ENCODE data around the gene SMTNL2. TPM values are rescaled to one million over a fixed set of nuclear protein-coding genes. Genes with fewer than 3 reads are reported as not detected.

SMTNL2 gene
- total and polyA plus RNA-seq, 2 of the 4 experiments (the other 2 are of a cell fraction): not detected

DNA sequence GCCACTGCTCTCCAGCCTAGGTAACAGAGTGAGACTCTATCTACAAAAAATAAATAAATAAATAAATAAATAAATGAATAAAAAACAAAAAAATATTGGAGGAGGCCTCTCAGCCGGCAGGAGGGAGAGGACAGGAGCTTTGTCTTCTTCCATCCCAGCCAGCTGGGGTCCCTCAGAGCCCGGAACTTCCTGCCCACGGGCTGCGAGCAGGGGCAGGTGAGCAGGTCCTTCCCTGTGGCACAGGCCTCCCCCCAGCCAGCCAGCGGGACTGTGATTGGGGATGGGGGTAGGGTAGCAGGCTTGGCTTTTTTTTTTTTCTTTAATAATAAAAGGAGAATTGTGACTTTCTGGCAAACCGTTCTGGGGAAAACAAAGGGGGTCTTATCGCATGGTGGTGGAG is 10.1 kb downstream of the SMTNL2 start:
- ATAC-seq (ENCODE audit: low read depth): no peak
- no peaks in the 10 kb centered on the region for H3K36me3 ChIP-seq (ENCODE audit: control insufficient read depth, insufficient read depth, low read length)
- no peak overlapping the region for H3K27ac ChIP-seq (ENCODE audit: insufficient read depth, low read length)
- H3K79me1 ChIP-seq (ENCODE audit: low read depth in 1 of 2, low read length in 2 of 2): no peaks in the 10 kb centered on the region
- H2AFZ ChIP-seq (replicated peaks; ENCODE audit: low read length, poor library complexity): no peak overlapping the region
- H2AK5ac ChIP-seq (ENCODE audit: low read depth, low read length): no peak overlapping the region
- H3K27me3 ChIP-seq (ENCODE audit: control insufficient read depth, insufficient read depth, low read length): peaks cover 33% of the 10 kb centered on the region
- no peak overlapping the region for H3K56ac ChIP-seq (ENCODE audit: extremely low read depth, insufficient read depth, low read length)
- H3K4me3 ChIP-seq (ENCODE audit: insufficient read depth, low read depth, low read length): no peak overlapping the region
- H2BK15ac ChIP-seq (ENCODE audit: low read depth, low read length): no peak overlapping the region
- no peak overlapping the region for H3K9ac ChIP-seq (ENCODE audit: low read depth, low read length)
- no peak overlapping the region for H4K5ac ChIP-seq (ENCODE audit: low read depth, low read length)
- POLR2A ChIA-PET (ENCODE audit: unreplicated experiment): no interaction called here
- CTCF ChIA-PET: no interaction called here
- H2BK5ac ChIP-seq (ENCODE audit: low read depth, low read length, poor library complexity, severe bottlenecking): no peak overlapping the region
- in situ Hi-C loops (cut with MboI; ENCODE audit: low sequenced_read_pairs) (no loop called here), intact Hi-C loops (cut with micrococcal nuclease) (no loop called here), dilution Hi-C loops (cut with HindIII; ENCODE audit: low sequenced_read_pairs, unreplicated experiment) (no loop called here)
- no peak overlapping the region for H3K4ac ChIP-seq (ENCODE audit: low read depth, low read length)
- H4K20me1 ChIP-seq (ENCODE audit: insufficient read depth, low read length): no peaks in the 10 kb centered on the region
- H3K9me3 ChIP-seq (ENCODE audit: control insufficient read depth, insufficient read depth, low read length): no peaks in the 10 kb centered on the region
- H3K4me1 ChIP-seq (ENCODE audit: control insufficient read depth, insufficient read depth, low read length): peaks cover 11% of the 10 kb centered on the region; the same call in 1 of the 2 replicates
- no peak overlapping the region for H3K23ac ChIP-seq (ENCODE audit: low read depth, low read length)
- H3K9me1 ChIP-seq (ENCODE audit: insufficient read depth, low read length): no peaks in the 10 kb centered on the region; the same call in 1 of the 2 replicates
- WGBS, 2 experiments (ENCODE audit: extremely low coverage in 2 of 2, insufficient read length in 1 of 2): no CpG with 5 or more reads among the region's 7 CpGs
- no peak overlapping the region for H3K14ac ChIP-seq (replicated peaks; ENCODE audit: low read depth, low read length)
- H2BK20ac ChIP-seq (ENCODE audit: low read depth, low read length): no peak overlapping the region
- no TSS peak for BruUV-seq (replicated peaks)
- no peak overlapping the region for H3K18ac ChIP-seq (ENCODE audit: low read depth, low read length)
- H4K91ac ChIP-seq (ENCODE audit: insufficient read depth, low read depth, low read length): no peak overlapping the region
- no peak overlapping the region for H2BK120ac ChIP-seq (ENCODE audit: low read depth, low read length)
- no peak overlapping the region for H2AK9ac ChIP-seq (replicated peaks; ENCODE audit: low read depth, low read length, poor library complexity)
- TF ChIP-seq RAD21 (IDR thresholded peaks at IDR 0.05; ENCODE audit: low read length): no peak
- no peak overlapping the region for H3K4me2 ChIP-seq (ENCODE audit: low read depth, low read length)
- H4K8ac ChIP-seq (ENCODE audit: low read depth in 2 of 2, low read length in 2 of 2): no peak overlapping the region
- no peak for DNase-seq

Measured in IMR-90 (cell line).